Measurements from ENCODE around the gene MGMT. TPM values are rescaled to one million over a fixed set of nuclear protein-coding genes. Genes with fewer than 3 reads are reported as not detected.

MGMT gene
- total and polyA plus RNA-seq, 2 of the 4 experiments (the other 2 are of a cell fraction) = 11.5 to 17.8 TPM

DNA sequence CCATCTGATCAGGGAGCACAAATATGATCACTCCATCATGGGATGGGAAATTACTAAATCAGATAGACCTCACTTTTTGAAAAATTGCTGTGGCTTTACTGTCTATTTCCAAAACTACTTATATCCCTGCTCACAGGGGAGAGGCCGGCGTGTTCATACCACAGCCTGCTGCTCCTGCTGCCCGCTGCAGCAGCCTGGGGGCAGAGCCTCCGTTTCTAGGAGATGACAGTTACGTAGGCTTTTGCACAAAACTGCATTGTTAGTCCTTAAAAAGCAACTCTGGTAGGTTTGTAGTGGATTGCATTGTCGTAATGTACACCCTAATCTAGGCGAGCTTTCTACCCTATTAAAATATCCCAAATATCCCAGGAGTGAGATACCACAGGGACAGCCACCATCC lies 293.4 kb downstream of the MGMT start:
- Histone ChIP-seq H4K8ac (ENCODE audit: low read depth in 2 of 2, low read length in 2 of 2) (no peak overlapping the region), H2BK20ac (ENCODE audit: low read depth, low read length) (no peak overlapping the region), H3K56ac (ENCODE audit: extremely low read depth, insufficient read depth, low read length) (no peak overlapping the region), H3K9me1 (ENCODE audit: insufficient read depth, low read length) (no peaks in the 10 kb centered on the region), H3K18ac (ENCODE audit: low read depth, low read length) (no peak overlapping the region), H2AFZ (replicated peaks; ENCODE audit: low read length, poor library complexity) (no peak overlapping the region), H4K5ac (ENCODE audit: low read depth, low read length) (no peak overlapping the region), H3K27me3 (ENCODE audit: control insufficient read depth, insufficient read depth, low read length) (no peaks in the 10 kb centered on the region), H2AK9ac (replicated peaks; ENCODE audit: low read depth, low read length, poor library complexity) (no peak overlapping the region), H2AK5ac (ENCODE audit: low read depth, low read length) (no peak overlapping the region), H3K4me1 (ENCODE audit: control insufficient read depth, insufficient read depth, low read length) (no peaks in the 10 kb centered on the region), H3K4me2 (ENCODE audit: low read depth, low read length) (no peak overlapping the region), H2BK15ac (ENCODE audit: low read depth, low read length) (no peak overlapping the region), H3K4me3 (ENCODE audit: insufficient read depth, low read depth, low read length) (no peak overlapping the region), H3K9me3 (ENCODE audit: control insufficient read depth, insufficient read depth, low read length) (peaks cover 8% of the 10 kb centered on the region; the same call in 1 of the 2 replicates), H3K23ac (ENCODE audit: low read depth, low read length) (no peak overlapping the region), H3K27ac (ENCODE audit: insufficient read depth, low read length) (no peak overlapping the region), H3K79me1 (ENCODE audit: low read depth in 1 of 2, low read length in 2 of 2) (no peaks in the 10 kb centered on the region), H3K4ac (ENCODE audit: low read depth, low read length) (no peak overlapping the region), H2BK5ac (ENCODE audit: low read depth, low read length, poor library complexity, severe bottlenecking) (no peak overlapping the region), H4K91ac (ENCODE audit: insufficient read depth, low read depth, low read length) (no peak overlapping the region), H2BK120ac (ENCODE audit: low read depth, low read length) (no peak overlapping the region), H3K36me3 (ENCODE audit: control insufficient read depth, insufficient read depth, low read length) (peaks cover 8% of the 10 kb centered on the region; the same call in 1 of the 2 replicates), H3K9ac (ENCODE audit: low read depth, low read length) (no peak overlapping the region), H3K14ac (replicated peaks; ENCODE audit: low read depth, low read length) (no peak overlapping the region), H4K20me1 (ENCODE audit: insufficient read depth, low read length) (no peaks in the 10 kb centered on the region)
- ChIA-PET CTCF (no interaction called here), POLR2A (ENCODE audit: unreplicated experiment) (no interaction called here)
- DNase-seq (no peak), ATAC-seq (ENCODE audit: low read depth) (no peak)
- WGBS, 2 experiments (ENCODE audit: extremely low coverage in 2 of 2, insufficient read length in 1 of 2) = no CpG with 5 or more reads among the region's 7 CpGs
- in situ Hi-C loops (cut with MboI; ENCODE audit: low sequenced_read_pairs) (no loop called here), intact Hi-C loops (cut with micrococcal nuclease) (no loop called here), dilution Hi-C loops (cut with HindIII; ENCODE audit: low sequenced_read_pairs, unreplicated experiment) (no loop called here)
- BruUV-seq (replicated peaks) = no TSS peak
- TF ChIP-seq MXI1 (IDR thresholded peaks at IDR 0.05; ENCODE audit: borderline replicate concordance, low read depth, low read length) (no peak), CEBPB (IDR thresholded peaks at IDR 0.05; ENCODE audit: low read depth, low read length) (no peak), RCOR1 (IDR thresholded peaks at IDR 0.05; ENCODE audit: insufficient replicate concordance, low read length) (no peak), RAD21 (IDR thresholded peaks at IDR 0.05; ENCODE audit: low read length) (no peak), NFE2L2 (IDR thresholded peaks at IDR 0.05; ENCODE audit: low read depth, low read length) (no peak), CHD1 (IDR thresholded peaks at IDR 0.05; ENCODE audit: low read depth, low read length) (no peak), FOS (IDR thresholded peaks at IDR 0.05; ENCODE audit: low read depth, low read length) (no peak), USF2 (IDR thresholded peaks at IDR 0.05; ENCODE audit: low read depth, low read length) (no peak), ELK1 (IDR thresholded peaks at IDR 0.05; ENCODE audit: borderline replicate concordance, low read depth, low read length) (no peak), CTCF (conservative IDR thresholded peaks at IDR 0.05; ENCODE audit: low read depth, low read length) (no peak), POLR2A (IDR thresholded peaks at IDR 0.05; ENCODE audit: low read depth, low read length) (no peak), SMC3 (IDR thresholded peaks at IDR 0.05; ENCODE audit: low read depth, low read length) (no peak), MAFK (IDR thresholded peaks at IDR 0.05; ENCODE audit: low read depth, low read length) (no peak), BHLHE40 (IDR thresholded peaks at IDR 0.05; ENCODE audit: low read depth, low read length) (no peak), MAZ (IDR thresholded peaks at IDR 0.05; ENCODE audit: borderline replicate concordance, low read depth, low read length) (no peak), RFX5 (IDR thresholded peaks at IDR 0.05; ENCODE audit: low read depth, low read length) (no peak)

All from IMR-90 (cell line).